ENCODE data around the gene FOXO3.

GRCh38 chr6:108676555-108676954 is 115.8 kb downstream of the FOXO3 start:
- no peak for TF ChIP-seq EZH2 (IDR thresholded peaks at IDR 0.05)
- no peak for TF ChIP-seq CTCF (IDR thresholded peaks at IDR 0.05)

Data from neural progenitor cell (in vitro differentiated cells).